Testis (tissue), 2 donors: ENCODE data around the gene B3GALNT2.

Source experiments
- CTCF ChIP-seq, 3 experiments: fragments of 450-650 bp in 2 of 3; fragments of 200-600 bp in 1 of 3; sonication (generic) in 1 of 3; IDR thresholded peaks; one replicate each; pipeline ENCODE4 v1.5.1; 2016 to 2019; ENCODE audit warnings: antibody characterized with exemption in 3 of 3, mild to moderate bottlenecking in 2 of 3, moderate library complexity in 1 of 3
- POLR2A ChIP-seq: fragments of 450-650 bp; IDR thresholded peaks from one replicate; pipeline ENCODE4 v1.6.1; 2017; ENCODE audit warnings: antibody characterized with exemption, mild to moderate bottlenecking, moderate library complexity

GRCh38 chr1:235410467-235410866, 93.8 kb downstream of the B3GALNT2 start:
- TF ChIP-seq POLR2A (no peak), CTCF (IDR thresholded peaks at IDR 0.05) (no peak)
